Lung (tissue), 12 donors: ENCODE measurements around the gene CACNB4. TPM values are rescaled to one million over a fixed set of nuclear protein-coding genes. Genes with fewer than 3 reads are reported as not detected.

Source experiments
- ATAC-seq: fragments of 200-7000 bp; cut with Tn5 transposase; one replicate; pipeline ENCODE4 v1.9.1; 2020; ENCODE audit warnings: moderate number of reproducible peaks; ENCODE audit not compliant: insufficient read depth, low FRiP score
- DNase-seq, 3 donors: peaks; one replicate each; pipeline ENCODE4 v3.0.0-alpha.2; 2013 to 2017
- H3K27ac ChIP-seq, 2 donors: one replicate each; pipeline ENCODE4 v1.5.1; 2013; ENCODE audit warnings: mild to moderate bottlenecking in 2 of 2, moderate library complexity in 2 of 2, control low read depth in 1 of 2, inconsistent platforms in 1 of 2, low read depth in 1 of 2, low read length in 1 of 2
- H3K27me3 ChIP-seq, 3 donors: one replicate each; pipeline ENCODE4 v1.5.1; 2013; ENCODE audit warnings: low read length in 2 of 3; ENCODE audit not compliant: control insufficient read depth in 3 of 3, insufficient read depth in 3 of 3
- H3K36me3 ChIP-seq, 4 donors: one replicate each; pipeline ENCODE4 v1.5.1; 2013; ENCODE audit warnings: low read length in 4 of 4, mild to moderate bottlenecking in 1 of 4, moderate library complexity in 1 of 4; ENCODE audit not compliant: control insufficient read depth in 4 of 4, insufficient read depth in 4 of 4
- H3K4me1 ChIP-seq, 5 donors: one replicate each; pipeline ENCODE4 v1.5.1; 2013; ENCODE audit warnings: low read length in 5 of 5, mild to moderate bottlenecking in 2 of 5, moderate library complexity in 1 of 5; ENCODE audit not compliant: control insufficient read depth in 5 of 5, insufficient read depth in 5 of 5
- H3K4me3 ChIP-seq: one replicate; pipeline ENCODE4 v1.5.1; 2013; ENCODE audit warnings: mild to moderate bottlenecking, control low read depth, moderate library complexity
- H3K9ac ChIP-seq, 2 donors: one replicate each; pipeline ENCODE4 v1.5.1; 2013; ENCODE audit warnings: low read length in 2 of 2, control low read depth in 1 of 2; ENCODE audit not compliant: insufficient read depth in 1 of 2
- H3K9me3 ChIP-seq, 4 donors: one replicate each; pipeline ENCODE4 v1.5.1; 2013; ENCODE audit warnings: low read length in 3 of 4, mild to moderate bottlenecking in 1 of 4, moderate library complexity in 1 of 4; ENCODE audit not compliant: control insufficient read depth in 4 of 4, insufficient read depth in 3 of 4
- CTCF ChIP-seq: IDR thresholded peaks from 2 replicates; pipeline ENCODE4 v1.5.1; 2012; ENCODE audit warnings: mild to moderate bottlenecking; ENCODE audit errors: control extremely low read depth, extremely low read depth
- WGBS, 2 donors: extraction: QIAGEN DNeasy Blood & Tissue Kit; methylation state at CpG; one replicate each; pipeline ENCODE4 v1.1.7; 2013; 5-methylcytosine and 5-hydroxymethylcytosine counted together
- polyA plus RNA-seq, 2 donors: library from polyadenylated mRNA; stranded (reverse); fragments of 200-250 nt; gene quantifications; one replicate each; pipeline ENCODE4 v1.2.1, GENCODE V29; 2013
- total RNA-seq, 2 donors: library from RNA; depleted of rRNA in 1 of 2; stranded (reverse); fragments of >200 nt in 1 of 2; gene quantifications; one replicate each; pipeline ENCODE4 v1.2.1, GENCODE V29; 2014 to 2021
- donor health status: control.
- donor health status: control.
- donor health status: Bipolar disorder and iron deficiency.
- donor health status: healthy.
- donor health status: DM: yes; HTN: yes; CAD: no.

The CACNB4 gene
- total and polyA plus RNA-seq, 4 donors: 0.57 to 10.9 (median 5.5) TPM

- TF ChIP-seq CTCF: no peak
- H3K36me3 ChIP-seq: peaks cover 0 to 24% (median 10%) of the 10 kb centered on the region in 4 donors
- H3K4me3 ChIP-seq: no peak overlapping the region
- no peaks in the 10 kb centered on the region for H3K9me3 ChIP-seq
- H3K9ac ChIP-seq: no peak overlapping the region
- DNase-seq (no peak), ATAC-seq (no peak)
- H3K27ac ChIP-seq: no peak overlapping the region
- no peaks in the 10 kb centered on the region for H3K27me3 ChIP-seq
- peaks cover 0 to 3% (median 0%) of the 10 kb centered on the region in 5 donors for H3K4me1 ChIP-seq
- WGBS, 2 donors: 90 to 94% methylated on average over 1 of the region's 1 CpG
Measured at GRCh38 chr2:151805343-151805742, 293.5 kb downstream of the CACNB4 start.

GRCh38 chr2:151803811-151804210, 295.0 kb downstream of the CACNB4 start:
- Histone ChIP-seq H3K4me1 (peaks cover 0 to 5% (median 0%) of the 10 kb centered on the region in 5 donors), H3K9me3 (no peaks in the 10 kb centered on the region), H3K27ac (no peak overlapping the region), H3K27me3 (no peaks in the 10 kb centered on the region), H3K9ac (no peak overlapping the region), H3K36me3 (peaks cover 0 to 20% (median 9%) of the 10 kb centered on the region in 4 donors), H3K4me3 (no peak overlapping the region)
- no peak for ATAC-seq
- no peak for DNase-seq
- TF ChIP-seq CTCF: no peak

GRCh38 chr2:151802315-151802714, 296.5 kb downstream of the CACNB4 start:
- no peak for TF ChIP-seq CTCF
- peaks cover 0 to 15% (median 9%) of the 10 kb centered on the region in 4 donors for H3K36me3 ChIP-seq

GRCh38 chr2:151799886-151800292, 299.0 kb downstream of the CACNB4 start:
- Histone ChIP-seq H3K4me3 (no peak overlapping the region), H3K9ac (no peak overlapping the region), H3K36me3 (peaks cover 0 to 10% (median 4%) of the 10 kb centered on the region in 4 donors), H3K27me3 (no peaks in the 10 kb centered on the region), H3K4me1 (peaks cover 0 to 2% (median 0%) of the 10 kb centered on the region in 5 donors), H3K9me3 (no peaks in the 10 kb centered on the region), H3K27ac (no peak overlapping the region)
- WGBS, 2 donors: 95 to 97% methylated on average over 3 of the region's 3 CpGs
- TF ChIP-seq CTCF: no peak
- no peak for DNase-seq
- no peak for ATAC-seq

More at GRCh38 chr2:151802315-151802714, 296.5 kb downstream of the CACNB4 start:
- Histone ChIP-seq H3K9ac (no peak overlapping the region), H3K4me1 (peaks cover 0 to 4% (median 0%) of the 10 kb centered on the region in 5 donors), H3K27me3 (no peaks in the 10 kb centered on the region), H3K4me3 (no peak overlapping the region), H3K27ac (no peak overlapping the region), H3K9me3 (no peaks in the 10 kb centered on the region)
- ATAC-seq (no peak), DNase-seq (no peak)
- 73 to 90% methylated on average over 2 of the region's 2 CpGs for WGBS, 2 donors
